GM12864 (cell line): ENCODE data around the gene CCRL2.
A peak's percentile ranks its signal among the peaks of the same experiment; 100 is the strongest.

Experiments used
- DNase-seq: peaks from one replicate; pipeline ENCODE4 v3.0.0-alpha.2; 2011; ENCODE audit warnings: low read depth
- H3K4me3 ChIP-seq: 2 replicates; pipeline ENCODE4 v1.5.1; 2011; ENCODE audit warnings: mild to moderate bottlenecking, low read depth, low read length, control low read depth
- TF ChIP-seq, protein P1 (sequence below): IDR thresholded peaks from 2 replicates; pipeline ENCODE4 v1.5.1; 2011; ENCODE audit warnings: low read depth, mild to moderate bottlenecking, moderate library complexity, low read length, control low read depth, inconsistent platforms; ENCODE audit errors: missing control alignments

The CCRL2 gene

DNA sequence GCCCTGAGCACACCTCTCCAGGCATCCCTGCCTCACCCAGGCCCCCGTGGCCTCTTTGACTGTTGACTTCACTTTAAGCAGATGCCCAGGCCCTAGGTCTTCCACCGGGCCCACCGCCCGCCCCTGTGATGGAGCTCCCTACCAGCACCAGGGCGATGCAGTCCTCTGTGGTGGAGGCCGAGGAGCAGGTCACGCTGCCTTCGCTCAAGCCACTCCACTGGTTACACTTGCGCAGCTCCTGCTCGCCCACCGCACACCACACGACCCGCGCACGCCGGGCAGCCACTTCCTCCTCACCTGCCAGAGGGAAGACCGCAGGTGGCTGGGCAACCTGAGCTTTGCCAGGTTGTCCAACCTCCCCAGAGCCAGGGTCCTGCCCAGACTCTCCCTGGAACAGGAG, 41.7 kb downstream of the CCRL2 start:
- DNase-seq: no peak
- TF ChIP-seq, protein P1, sequence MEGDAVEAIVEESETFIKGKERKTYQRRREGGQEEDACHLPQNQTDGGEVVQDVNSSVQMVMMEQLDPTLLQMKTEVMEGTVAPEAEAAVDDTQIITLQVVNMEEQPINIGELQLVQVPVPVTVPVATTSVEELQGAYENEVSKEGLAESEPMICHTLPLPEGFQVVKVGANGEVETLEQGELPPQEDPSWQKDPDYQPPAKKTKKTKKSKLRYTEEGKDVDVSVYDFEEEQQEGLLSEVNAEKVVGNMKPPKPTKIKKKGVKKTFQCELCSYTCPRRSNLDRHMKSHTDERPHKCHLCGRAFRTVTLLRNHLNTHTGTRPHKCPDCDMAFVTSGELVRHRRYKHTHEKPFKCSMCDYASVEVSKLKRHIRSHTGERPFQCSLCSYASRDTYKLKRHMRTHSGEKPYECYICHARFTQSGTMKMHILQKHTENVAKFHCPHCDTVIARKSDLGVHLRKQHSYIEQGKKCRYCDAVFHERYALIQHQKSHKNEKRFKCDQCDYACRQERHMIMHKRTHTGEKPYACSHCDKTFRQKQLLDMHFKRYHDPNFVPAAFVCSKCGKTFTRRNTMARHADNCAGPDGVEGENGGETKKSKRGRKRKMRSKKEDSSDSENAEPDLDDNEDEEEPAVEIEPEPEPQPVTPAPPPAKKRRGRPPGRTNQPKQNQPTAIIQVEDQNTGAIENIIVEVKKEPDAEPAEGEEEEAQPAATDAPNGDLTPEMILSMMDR: no peak
- no peak overlapping the region for H3K4me3 ChIP-seq

DNA sequence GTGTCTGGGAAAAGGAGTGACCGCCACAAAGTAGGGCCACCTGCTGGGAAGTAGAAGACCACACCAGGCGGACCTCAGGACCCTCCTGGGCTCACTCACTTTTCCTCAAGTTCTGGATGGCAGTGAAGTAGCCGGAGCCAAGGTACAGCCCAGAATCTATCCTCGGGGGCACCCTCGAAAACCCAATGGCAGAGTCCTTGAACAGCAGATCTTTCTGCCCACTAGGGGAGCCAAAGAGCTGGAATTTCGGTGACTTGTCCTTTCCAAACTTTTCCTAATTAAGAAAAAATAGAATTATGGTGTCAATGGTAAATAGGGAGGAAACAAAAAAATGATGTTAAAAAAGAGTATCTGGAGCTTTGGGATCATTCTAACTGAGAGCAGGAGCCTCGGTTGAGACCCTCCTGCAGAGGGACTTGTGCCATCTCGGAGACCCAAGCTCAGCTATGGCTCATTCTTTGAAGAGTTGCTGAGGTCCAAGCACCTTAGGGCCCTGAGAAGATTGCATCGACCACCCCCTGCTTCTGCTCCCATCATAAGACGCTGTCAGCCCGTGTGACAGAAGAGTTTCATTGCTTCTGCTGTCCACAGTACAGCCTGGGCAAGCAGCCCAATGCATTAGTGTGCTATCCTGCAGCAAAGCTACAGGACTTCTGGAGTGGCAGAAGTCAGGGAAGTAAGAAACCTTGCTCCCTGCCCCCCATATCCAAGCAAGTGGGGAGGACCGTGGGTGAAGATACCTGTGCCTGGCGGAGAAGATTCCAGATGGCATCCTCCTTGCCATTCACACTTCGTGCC, 42.9 kb downstream of the CCRL2 start:
- no peak overlapping the region for H3K4me3 ChIP-seq
- TF ChIP-seq, protein P1: peak; percentile 75
- DNase-seq: no peak

DNA sequence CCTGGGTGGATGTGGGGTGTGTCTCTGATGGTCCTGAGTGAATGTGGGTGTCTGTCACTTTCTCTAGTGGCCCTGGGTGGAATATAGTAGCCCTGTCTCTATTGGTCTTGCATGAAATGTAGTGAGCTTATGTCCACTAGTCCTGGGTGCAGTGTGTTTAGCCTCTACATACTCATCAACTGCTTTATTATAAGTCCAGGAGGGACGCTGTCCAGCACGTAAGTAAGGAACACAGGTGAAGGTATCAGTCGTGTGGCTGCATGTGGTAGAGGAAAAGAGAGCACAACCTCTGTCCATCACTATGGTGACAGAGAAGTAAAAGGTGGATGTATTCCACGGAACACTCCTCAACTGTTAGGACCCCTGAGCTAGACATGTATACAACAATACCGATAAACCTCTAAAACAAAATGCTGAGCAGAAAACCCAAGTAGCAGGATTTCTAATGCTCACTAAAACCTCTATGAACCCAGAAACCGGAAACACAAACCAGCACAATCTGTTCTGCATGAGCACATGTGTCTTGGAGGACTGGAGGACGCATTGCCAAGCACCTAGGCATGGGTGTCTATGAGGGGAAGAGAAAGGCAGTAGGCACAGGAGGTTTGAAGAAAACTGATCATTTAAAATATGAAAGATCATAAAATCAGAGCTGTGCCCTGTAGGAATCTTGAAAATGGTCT, 46.6 kb downstream of the CCRL2 start:
- DNase-seq: no peak
- H3K4me3 ChIP-seq: no peak overlapping the region
- TF ChIP-seq, protein P1: no peak

DNA sequence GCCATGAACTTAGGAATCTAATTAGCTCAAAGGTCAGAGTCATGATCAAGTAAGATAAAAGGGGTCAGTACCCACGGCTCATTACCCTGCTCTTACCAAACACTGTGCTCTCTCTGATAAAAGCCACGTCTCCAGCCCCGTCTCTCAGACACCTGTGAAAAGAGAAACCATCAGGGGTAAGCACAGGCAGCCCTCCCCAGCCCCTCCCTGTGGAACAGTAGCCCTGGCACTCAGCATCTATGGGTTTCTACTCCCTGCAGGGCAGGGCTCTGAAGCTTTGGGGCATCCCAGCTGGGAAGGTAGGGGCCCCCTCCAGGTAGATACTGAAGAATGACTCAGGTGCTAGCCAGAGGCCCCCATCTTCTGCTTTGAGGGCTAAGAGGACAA, 47.1 kb downstream of the CCRL2 start:
- TF ChIP-seq, protein P1: no peak
- DNase-seq: no peak
- H3K4me3 ChIP-seq: no peak overlapping the region

DNA sequence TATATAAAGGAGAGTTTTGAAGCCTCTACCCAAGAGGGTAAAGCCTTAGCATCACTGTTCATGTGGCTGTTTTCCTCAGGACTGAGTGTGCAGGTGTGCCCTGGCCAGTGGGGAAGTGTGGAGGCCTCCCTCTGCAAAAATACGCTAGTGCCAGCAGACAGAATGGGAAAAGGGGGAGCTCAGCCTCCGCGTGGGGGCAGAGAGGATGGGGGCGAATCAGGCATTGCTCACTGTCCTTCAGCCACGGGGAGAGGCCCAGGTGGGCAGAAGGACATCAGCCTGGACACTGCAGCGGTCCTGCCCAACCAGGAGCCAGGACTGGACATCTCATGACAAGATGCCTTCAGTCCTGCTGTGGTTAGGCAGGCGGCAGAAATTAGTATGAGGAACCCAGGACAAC, 47.5 kb downstream of the CCRL2 start:
- no peak overlapping the region for H3K4me3 ChIP-seq
- TF ChIP-seq, protein P1: no peak

DNA sequence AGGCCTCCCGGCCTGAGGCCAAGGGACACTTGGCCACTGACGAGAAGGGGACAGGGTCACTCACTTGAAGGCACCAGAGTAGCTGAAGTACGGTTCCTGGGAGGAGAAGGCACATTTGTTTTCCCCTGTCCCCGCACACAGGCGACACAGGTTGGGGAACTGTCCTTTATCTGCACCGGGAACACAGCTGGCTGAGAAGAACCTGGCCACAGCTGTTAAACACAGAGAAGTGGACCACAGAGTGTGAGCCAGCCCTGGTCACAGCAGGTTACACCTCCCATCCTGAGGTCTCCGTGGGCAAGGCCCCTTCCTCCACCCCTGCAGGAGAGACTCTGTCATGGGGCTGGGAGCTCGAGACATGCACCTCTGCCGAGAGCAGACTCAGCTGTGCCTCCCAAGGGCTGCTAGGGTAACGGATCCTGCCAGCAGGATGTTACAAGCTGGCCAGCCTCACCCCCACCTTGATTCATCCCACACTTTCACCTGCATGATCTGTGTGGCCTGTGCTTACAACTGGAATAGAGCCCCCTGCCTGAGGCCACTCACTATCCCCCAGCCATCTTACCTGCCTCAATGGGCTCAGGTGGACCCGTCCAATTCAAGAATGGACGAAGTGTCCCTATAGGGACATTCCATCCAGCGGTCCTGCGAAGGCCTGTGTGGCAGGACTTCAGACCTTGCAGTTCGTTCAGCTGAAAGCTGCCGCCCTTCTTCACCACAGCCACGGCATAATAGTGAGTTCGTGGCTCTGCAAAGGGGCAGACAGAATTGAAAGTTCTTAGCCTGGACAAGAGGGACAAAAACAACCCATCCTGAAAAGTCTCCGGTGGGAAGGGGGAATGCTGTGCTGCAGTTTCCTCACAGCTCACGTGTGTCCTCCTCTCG, 48.4 kb downstream of the CCRL2 start:
- TF ChIP-seq, protein P1: no peak
- no peak for DNase-seq
- H3K4me3 ChIP-seq: no peak overlapping the region

More for the DNA sequence above, 47.5 kb downstream of the CCRL2 start:
- DNase-seq: no peak
